Measurements from ENCODE around the gene ALDH1L2. TPM values are rescaled to one million over a fixed set of nuclear protein-coding genes. Genes with fewer than 3 reads are reported as not detected.
A peak's percentile ranks its signal among the peaks of the same experiment; 100 is the strongest.

The ALDH1L2 gene
- total and polyA plus RNA-seq, 2 experiments from 2014 or later: 0.12 to 0.63 TPM

GRCh38 chr12:105083031-105083430 is 1.2 kb downstream of the ALDH1L2 start:
- Histone ChIP-seq H3K4me1 (ENCODE audit: low read depth) (no peaks in the 10 kb centered on the region), H3K27me3 (peaks cover 32% of the 10 kb centered on the region), H3K27ac (no peak overlapping the region), H3K9me3 (ENCODE audit: low read depth) (no peaks in the 10 kb centered on the region), H3K36me3 (no peaks in the 10 kb centered on the region), H3K4me3 (no peak overlapping the region)
- peak in 1 of 2 donors; percentile 17 for DNase-seq (ENCODE audit: low read depth in 1 of 2, low spot score in 1 of 2)
- TF ChIP-seq CTCF (IDR thresholded peaks at IDR 0.05; ENCODE audit: low read depth, low read length): no peak

- Histone ChIP-seq H3K4me3 (no peak overlapping the region), H3K9me3 (ENCODE audit: low read depth) (no peaks in the 10 kb centered on the region), H3K27me3 (peaks cover 30% of the 10 kb centered on the region), H3K27ac (no peak overlapping the region), H3K36me3 (no peaks in the 10 kb centered on the region), H3K4me1 (ENCODE audit: low read depth) (no peaks in the 10 kb centered on the region)
- DNase-seq (ENCODE audit: low read depth in 1 of 2, low spot score in 1 of 2): no peak
- TF ChIP-seq CTCF (IDR thresholded peaks at IDR 0.05; ENCODE audit: low read depth, low read length): no peak
Observed at GRCh38 chr12:105078712-105079570, 5.3 kb downstream of the ALDH1L2 start.

GRCh38 chr12:105077435-105077834 is 6.8 kb downstream of the ALDH1L2 start:
- no peak for TF ChIP-seq CTCF (IDR thresholded peaks at IDR 0.05; ENCODE audit: low read depth, low read length)
- H3K27me3 ChIP-seq: peaks cover 16% of the 10 kb centered on the region
- peak in 1 of 2 donors; percentile 17 for DNase-seq (ENCODE audit: low read depth in 1 of 2, low spot score in 1 of 2)
- H3K4me1 ChIP-seq (ENCODE audit: low read depth): no peaks in the 10 kb centered on the region
- no peaks in the 10 kb centered on the region for H3K9me3 ChIP-seq (ENCODE audit: low read depth)
- H3K4me3 ChIP-seq: no peak overlapping the region
- H3K27ac ChIP-seq: no peak overlapping the region
- no peaks in the 10 kb centered on the region for H3K36me3 ChIP-seq

GRCh38 chr12:105076913-105077312 is 7.3 kb downstream of the ALDH1L2 start:
- Histone ChIP-seq H3K27ac (no peak overlapping the region), H3K36me3 (no peaks in the 10 kb centered on the region), H3K4me3 (no peak overlapping the region), H3K27me3 (peaks cover 11% of the 10 kb centered on the region), H3K4me1 (ENCODE audit: low read depth) (no peaks in the 10 kb centered on the region), H3K9me3 (ENCODE audit: low read depth) (no peaks in the 10 kb centered on the region)
- no peak for TF ChIP-seq CTCF (IDR thresholded peaks at IDR 0.05; ENCODE audit: low read depth, low read length)
- no peak for DNase-seq (ENCODE audit: low read depth in 1 of 2, low spot score in 1 of 2)

GRCh38 chr12:105076098-105076497 is 8.2 kb downstream of the ALDH1L2 start:
- no peak for TF ChIP-seq CTCF (IDR thresholded peaks at IDR 0.05; ENCODE audit: low read depth, low read length)
- no peaks in the 10 kb centered on the region for H3K36me3 ChIP-seq
- H3K4me3 ChIP-seq: no peak overlapping the region
- no peaks in the 10 kb centered on the region for H3K4me1 ChIP-seq (ENCODE audit: low read depth)
- H3K27me3 ChIP-seq: peaks cover 4% of the 10 kb centered on the region
- peak in 1 of 2 donors; percentile 79 for DNase-seq (ENCODE audit: low read depth in 1 of 2, low spot score in 1 of 2)
- H3K27ac ChIP-seq: no peak overlapping the region
- H3K9me3 ChIP-seq (ENCODE audit: low read depth): no peaks in the 10 kb centered on the region

Data from cardiac muscle cell (in vitro differentiated cells and primary cell).